Neural cell (in vitro differentiated cells): Measurements from ENCODE around the gene DNER. TPM values are rescaled to one million over a fixed set of nuclear protein-coding genes. Genes with fewer than 3 reads are reported as not detected.

ENCODE experiments used
- H2AFZ ChIP-seq: fragments of 200-600, 300-800 bp; sonication (generic), shearing (Covaris generic); 2 replicates; pipeline ENCODE4 v1.6.0; 2014; ENCODE audit warnings: low read depth, mild to moderate bottlenecking, antibody characterized with exemption, low read length, moderate library complexity
- H3F3A ChIP-seq: fragments of 200-600 bp; shearing (Covaris generic); 2 replicates; pipeline ENCODE4 v1.6.1; 2016; ENCODE audit warnings: mild to moderate bottlenecking, moderate library complexity, mixed read lengths, antibody characterized with exemption, low read length; ENCODE audit not compliant: insufficient read depth, poor library complexity, severe bottlenecking
- H3K27ac ChIP-seq: fragments of 200-600, 300-800 bp; sonication (generic), shearing (Covaris generic); 2 replicates; pipeline ENCODE4 v1.5.1; 2014; ENCODE audit warnings: mild to moderate bottlenecking, low read length, moderate library complexity
- H3K27me3 ChIP-seq: fragments of 300-800, 200-600 bp; sonication (generic), shearing (Covaris generic); 2 replicates; pipeline ENCODE4 v1.6.0; 2014; ENCODE audit warnings: mild to moderate bottlenecking, low read depth, low read length, moderate library complexity; ENCODE audit not compliant: insufficient read depth
- H3K36me3 ChIP-seq: fragments of 300-800, 200-600 bp; sonication (generic), shearing (Covaris generic); 2 replicates; pipeline ENCODE4 v1.5.1; 2014; ENCODE audit warnings: mild to moderate bottlenecking, antibody characterized with exemption, low read length, moderate library complexity; ENCODE audit not compliant: insufficient read depth
- H3K4me2 ChIP-seq: fragments of 300-800, 200-600 bp; sonication (generic), shearing (Covaris generic); 2 replicates; pipeline ENCODE4 v1.6.0; 2014; ENCODE audit warnings: mild to moderate bottlenecking, low read length
- H3K4me3 ChIP-seq: fragments of 300-800, 200-600 bp; sonication (generic), shearing (Covaris generic); 2 replicates; pipeline ENCODE4 v1.5.1; 2014; ENCODE audit warnings: mild to moderate bottlenecking, low read length, moderate library complexity
- H3K79me2 ChIP-seq: fragments of 200-600 bp; shearing (Covaris generic); replicated peaks from 2 replicates; pipeline ENCODE4 v1.6.0; 2014; ENCODE audit warnings: mild to moderate bottlenecking, low read length, moderate library complexity; ENCODE audit not compliant: insufficient read depth
- H3K9ac ChIP-seq: fragments of 300-800, 200-600 bp; sonication (generic), shearing (Covaris generic); 2 replicates; pipeline ENCODE4 v1.6.1; 2016; ENCODE audit warnings: mild to moderate bottlenecking, low read length, mixed read lengths
- H3K9me2 ChIP-seq: fragments of 200-600 bp; shearing (Covaris generic); 2 replicates; pipeline ENCODE4 v1.6.1; 2016; ENCODE audit warnings: mild to moderate bottlenecking, low read length, mixed read lengths; ENCODE audit not compliant: insufficient read depth
- H3K9me3 ChIP-seq: fragments of 200-600, 300-800 bp; sonication (generic), shearing (Covaris generic); 2 replicates; pipeline ENCODE4 v1.6.1; 2016; ENCODE audit warnings: mild to moderate bottlenecking, mixed run types, low read length, moderate library complexity, mixed read lengths
- H4K20me1 ChIP-seq: fragments of 200-600 bp; shearing (Covaris generic); 2 replicates; pipeline ENCODE4 v1.6.1; 2016; ENCODE audit warnings: mild to moderate bottlenecking, mixed run types; ENCODE audit not compliant: insufficient read depth
- EP300 ChIP-seq: fragments of 450-650 bp; conservative IDR thresholded peaks from 2 replicates; pipeline ENCODE4 v1.6.1; 2014; ENCODE audit warnings: antibody characterized with exemption, mild to moderate bottlenecking, moderate library complexity; ENCODE audit not compliant: poor library complexity, severe bottlenecking
- EZH2 ChIP-seq: fragments of 200-600, 300-800 bp; shearing (Covaris generic), sonication (generic); IDR thresholded peaks from 2 replicates; pipeline ENCODE4 v1.6.1; 2014; ENCODE audit warnings: antibody characterized with exemption, low read length, borderline replicate concordance, mild to moderate bottlenecking; ENCODE audit not compliant: insufficient read depth, poor library complexity, severe bottlenecking
- MXI1 ChIP-seq: fragments of 450-650 bp; conservative IDR thresholded peaks from 2 replicates; pipeline ENCODE4 v1.6.1; 2014; ENCODE audit warnings: antibody characterized with exemption, mild to moderate bottlenecking; ENCODE audit not compliant: poor library complexity, severe bottlenecking
- POLR2AphosphoS5 ChIP-seq: IDR thresholded peaks from 2 replicates; pipeline ENCODE4 v1.6.1; 2012
- RAD21 ChIP-seq: fragments of 450-650 bp; conservative IDR thresholded peaks from 2 replicates; pipeline ENCODE4 v1.6.1; 2014; ENCODE audit warnings: antibody characterized with exemption, mild to moderate bottlenecking, moderate library complexity
- SMC3 ChIP-seq: fragments of 450-650 bp; conservative IDR thresholded peaks from 2 replicates; pipeline ENCODE4 v1.6.1; 2014; ENCODE audit warnings: antibody characterized with exemption, mild to moderate bottlenecking, moderate library complexity; ENCODE audit not compliant: poor library complexity
- TAF1 ChIP-seq: IDR thresholded peaks from 2 replicates; pipeline ENCODE4 v1.6.1; 2012; ENCODE audit warnings: low read depth
- polyA plus RNA-seq: library from polyadenylated mRNA; depleted of rRNA; stranded (reverse); fragments of >200 nt; gene quantifications from 2 replicates; pipeline ENCODE4 v1.2.3, GENCODE V29; 2014
- TF ChIP-seq, protein P1 (sequence below): fragments of 450-650 bp; IDR thresholded peaks from 2 replicates; pipeline ENCODE4 v1.5.1; 2014; ENCODE audit warnings: antibody characterized with exemption, mild to moderate bottlenecking, moderate library complexity; ENCODE audit not compliant: poor library complexity, severe bottlenecking
- TF ChIP-seq, protein P2 (sequence below): IDR thresholded peaks from 2 replicates; pipeline ENCODE4 v1.6.1; 2012; ENCODE audit warnings: borderline replicate concordance

DNER gene
- polyA plus RNA-seq, 1 donor from 2014 or later, result 310 TPM

DNA sequence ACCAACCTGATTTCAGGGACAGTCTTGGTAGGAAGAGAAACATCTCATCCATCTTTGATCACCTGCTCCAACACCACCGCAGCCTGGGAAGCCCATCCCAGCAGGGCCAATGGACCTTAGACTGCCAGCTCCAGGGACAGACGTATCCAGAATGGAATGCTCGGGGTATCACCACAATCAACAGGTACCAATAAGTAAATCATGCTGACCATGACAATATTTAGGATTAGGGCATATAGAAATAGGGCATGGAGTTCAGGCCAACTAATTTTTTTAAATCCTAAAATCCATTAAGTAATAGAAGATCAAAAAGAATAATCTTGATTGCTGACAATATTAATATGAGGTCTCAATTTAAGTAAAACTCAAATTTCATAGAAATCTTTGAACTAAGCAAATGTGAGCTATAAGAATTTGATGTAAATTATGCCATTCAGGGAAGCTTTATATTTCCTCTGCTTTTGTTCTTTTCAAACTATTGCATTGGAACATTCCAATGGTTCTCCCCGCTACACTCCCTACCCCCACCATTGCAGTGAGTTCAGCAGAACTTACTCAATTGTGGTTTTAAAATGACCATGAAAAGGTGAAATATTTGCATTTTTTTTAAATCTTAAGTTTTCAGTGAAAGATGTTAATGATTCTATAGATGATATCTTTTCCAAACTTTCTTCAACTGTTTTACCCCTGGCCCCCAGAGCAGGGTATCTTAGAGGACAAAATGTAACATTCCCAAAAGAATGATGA lies 138.6 kb downstream of the DNER start:
- H3K79me2 ChIP-seq, result no peaks in the 10 kb centered on the region
- no peak overlapping the region for H2AFZ ChIP-seq
- no peak overlapping the region for H3K27ac ChIP-seq
- no peaks in the 10 kb centered on the region for H4K20me1 ChIP-seq
- no peak overlapping the region for H3K4me2 ChIP-seq
- no peaks in the 10 kb centered on the region for H3F3A ChIP-seq
- no peak overlapping the region for H3K4me3 ChIP-seq
- peaks cover 12% of the 10 kb centered on the region for H3K36me3 ChIP-seq
- no peaks in the 10 kb centered on the region for H3K9me3 ChIP-seq
- no peaks in the 10 kb centered on the region for H3K27me3 ChIP-seq
- no peaks in the 10 kb centered on the region for H3K9me2 ChIP-seq
- TF ChIP-seq MXI1 (no peak), SMC3 (no peak), EZH2 (no peak), POLR2AphosphoS5 (no peak), RAD21 (no peak), TAF1 (no peak), EP300 (no peak)
- TF ChIP-seq, protein P1, sequence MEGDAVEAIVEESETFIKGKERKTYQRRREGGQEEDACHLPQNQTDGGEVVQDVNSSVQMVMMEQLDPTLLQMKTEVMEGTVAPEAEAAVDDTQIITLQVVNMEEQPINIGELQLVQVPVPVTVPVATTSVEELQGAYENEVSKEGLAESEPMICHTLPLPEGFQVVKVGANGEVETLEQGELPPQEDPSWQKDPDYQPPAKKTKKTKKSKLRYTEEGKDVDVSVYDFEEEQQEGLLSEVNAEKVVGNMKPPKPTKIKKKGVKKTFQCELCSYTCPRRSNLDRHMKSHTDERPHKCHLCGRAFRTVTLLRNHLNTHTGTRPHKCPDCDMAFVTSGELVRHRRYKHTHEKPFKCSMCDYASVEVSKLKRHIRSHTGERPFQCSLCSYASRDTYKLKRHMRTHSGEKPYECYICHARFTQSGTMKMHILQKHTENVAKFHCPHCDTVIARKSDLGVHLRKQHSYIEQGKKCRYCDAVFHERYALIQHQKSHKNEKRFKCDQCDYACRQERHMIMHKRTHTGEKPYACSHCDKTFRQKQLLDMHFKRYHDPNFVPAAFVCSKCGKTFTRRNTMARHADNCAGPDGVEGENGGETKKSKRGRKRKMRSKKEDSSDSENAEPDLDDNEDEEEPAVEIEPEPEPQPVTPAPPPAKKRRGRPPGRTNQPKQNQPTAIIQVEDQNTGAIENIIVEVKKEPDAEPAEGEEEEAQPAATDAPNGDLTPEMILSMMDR, result no peak
- TF ChIP-seq, protein P2, sequence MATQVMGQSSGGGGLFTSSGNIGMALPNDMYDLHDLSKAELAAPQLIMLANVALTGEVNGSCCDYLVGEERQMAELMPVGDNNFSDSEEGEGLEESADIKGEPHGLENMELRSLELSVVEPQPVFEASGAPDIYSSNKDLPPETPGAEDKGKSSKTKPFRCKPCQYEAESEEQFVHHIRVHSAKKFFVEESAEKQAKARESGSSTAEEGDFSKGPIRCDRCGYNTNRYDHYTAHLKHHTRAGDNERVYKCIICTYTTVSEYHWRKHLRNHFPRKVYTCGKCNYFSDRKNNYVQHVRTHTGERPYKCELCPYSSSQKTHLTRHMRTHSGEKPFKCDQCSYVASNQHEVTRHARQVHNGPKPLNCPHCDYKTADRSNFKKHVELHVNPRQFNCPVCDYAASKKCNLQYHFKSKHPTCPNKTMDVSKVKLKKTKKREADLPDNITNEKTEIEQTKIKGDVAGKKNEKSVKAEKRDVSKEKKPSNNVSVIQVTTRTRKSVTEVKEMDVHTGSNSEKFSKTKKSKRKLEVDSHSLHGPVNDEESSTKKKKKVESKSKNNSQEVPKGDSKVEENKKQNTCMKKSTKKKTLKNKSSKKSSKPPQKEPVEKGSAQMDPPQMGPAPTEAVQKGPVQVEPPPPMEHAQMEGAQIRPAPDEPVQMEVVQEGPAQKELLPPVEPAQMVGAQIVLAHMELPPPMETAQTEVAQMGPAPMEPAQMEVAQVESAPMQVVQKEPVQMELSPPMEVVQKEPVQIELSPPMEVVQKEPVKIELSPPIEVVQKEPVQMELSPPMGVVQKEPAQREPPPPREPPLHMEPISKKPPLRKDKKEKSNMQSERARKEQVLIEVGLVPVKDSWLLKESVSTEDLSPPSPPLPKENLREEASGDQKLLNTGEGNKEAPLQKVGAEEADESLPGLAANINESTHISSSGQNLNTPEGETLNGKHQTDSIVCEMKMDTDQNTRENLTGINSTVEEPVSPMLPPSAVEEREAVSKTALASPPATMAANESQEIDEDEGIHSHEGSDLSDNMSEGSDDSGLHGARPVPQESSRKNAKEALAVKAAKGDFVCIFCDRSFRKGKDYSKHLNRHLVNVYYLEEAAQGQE, result no peak
- H3K9ac ChIP-seq, result no peak overlapping the region

DNA sequence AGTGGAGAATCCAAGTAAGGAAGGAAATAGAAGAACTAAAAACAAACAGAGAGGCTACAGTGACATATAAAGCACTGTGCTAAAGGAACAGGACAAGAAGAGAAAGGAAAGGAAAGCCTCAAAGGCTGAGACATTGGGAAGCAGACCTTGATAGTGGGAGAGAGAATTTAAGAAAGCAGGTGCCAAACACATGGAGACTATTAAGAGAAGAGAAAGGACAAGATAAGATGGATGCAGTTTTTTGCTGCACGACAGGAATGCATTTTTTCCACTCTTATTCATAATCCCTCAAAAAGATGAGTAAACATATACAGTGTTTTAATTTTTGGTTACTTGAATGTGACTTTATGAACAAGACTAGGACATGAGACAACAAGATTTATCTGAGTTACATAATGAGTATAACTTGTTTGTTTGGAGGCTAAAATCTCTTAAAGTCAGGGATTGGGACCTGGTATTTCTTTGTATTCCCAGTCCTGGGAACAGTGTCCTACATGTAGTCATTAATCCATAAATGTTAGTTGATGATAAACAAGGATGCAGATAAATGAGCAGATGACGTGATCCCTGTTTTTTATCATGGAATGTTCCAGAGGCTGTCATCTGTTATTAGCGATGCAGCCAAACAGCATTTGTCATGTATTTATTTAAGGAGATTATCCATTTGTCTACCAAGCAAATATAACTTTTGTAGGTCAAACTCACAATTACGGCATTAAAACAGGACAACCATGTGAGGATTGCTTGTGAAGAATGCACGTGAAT lies 141.7 kb downstream of the DNER start:
- Histone ChIP-seq H3K9me2 (no peaks in the 10 kb centered on the region), H3K9me3 (no peaks in the 10 kb centered on the region), H2AFZ (no peak overlapping the region), H3K27me3 (no peaks in the 10 kb centered on the region), H3F3A (no peaks in the 10 kb centered on the region), H3K36me3 (peaks cover 6% of the 10 kb centered on the region), H4K20me1 (no peaks in the 10 kb centered on the region), H3K9ac (no peak overlapping the region), H3K79me2 (no peaks in the 10 kb centered on the region), H3K27ac (no peak overlapping the region), H3K4me3 (no peak overlapping the region), H3K4me2 (no peak overlapping the region)
- TF ChIP-seq SMC3, result no peak
- no peak for TF ChIP-seq EZH2
- TF ChIP-seq, protein P2, result no peak
- no peak for TF ChIP-seq POLR2AphosphoS5
- no peak for TF ChIP-seq TAF1
- TF ChIP-seq MXI1, result no peak
- TF ChIP-seq EP300, result no peak
- TF ChIP-seq RAD21, result no peak
- TF ChIP-seq, protein P1, result no peak
